ENCODE measurements around the gene SFRP2.

The SFRP2 gene

GRCh38 chr4:153794006-153794405 is 5.1 kb upstream of the SFRP2 start:
- no peak for DNase-seq (ENCODE audit: low spot score)

- DNase-seq (ENCODE audit: low spot score) = no peak
Measured at GRCh38 chr4:153792618-153793247, 3.9 kb upstream of the SFRP2 start.

- DNase-seq (ENCODE audit: low spot score) = peak; percentile 83
Measured at GRCh38 chr4:153791746-153792617, 3.1 kb upstream of the SFRP2 start.

GRCh38 chr4:153790962-153791551 is 2.2 kb upstream of the SFRP2 start:
- DNase-seq (ENCODE audit: low spot score) = peak; percentile 71

GRCh38 chr4:153790500-153790865 is 1.6 kb upstream of the SFRP2 start:
- no peak for DNase-seq (ENCODE audit: low spot score)

- DNase-seq (ENCODE audit: low spot score) = no peak
Measured at GRCh38 chr4:153789741-153790499, 1.0 kb upstream of the SFRP2 start.

GRCh38 chr4:153788051-153788412 is 851 bp downstream of the SFRP2 start:
- DNase-seq (ENCODE audit: low spot score) = no peak

GRCh38 chr4:153787575-153787974 is 1.3 kb downstream of the SFRP2 start:
- no peak for DNase-seq (ENCODE audit: low spot score)

GRCh38 chr4:153787061-153787560 is 1.8 kb downstream of the SFRP2 start:
- DNase-seq (ENCODE audit: low spot score) = no peak

- no peak for DNase-seq (ENCODE audit: low spot score)
Measured at GRCh38 chr4:153785910-153786721, 2.8 kb downstream of the SFRP2 start.

GRCh38 chr4:153784166-153784699 is 4.7 kb downstream of the SFRP2 start:
- no peak for DNase-seq (ENCODE audit: low spot score)

GRCh38 chr4:153782581-153782980 is 6.3 kb downstream of the SFRP2 start:
- no peak for DNase-seq (ENCODE audit: low spot score)

- no peak for DNase-seq (ENCODE audit: low spot score)
Measured at GRCh38 chr4:153781717-153782416, 7.0 kb downstream of the SFRP2 start.

GRCh38 chr4:153781280-153781679 is 7.6 kb downstream of the SFRP2 start:
- DNase-seq (ENCODE audit: low spot score) = no peak

- no peak for DNase-seq (ENCODE audit: low spot score)
Measured at GRCh38 chr4:153780876-153781275, 8.0 kb downstream of the SFRP2 start.

- DNase-seq (ENCODE audit: low spot score) = no peak
Measured at GRCh38 chr4:153780221-153780620, 8.7 kb downstream of the SFRP2 start.

GRCh38 chr4:153778383-153778782 is 10.5 kb downstream of the SFRP2 start:
- no peak for DNase-seq (ENCODE audit: low spot score)

- DNase-seq (ENCODE audit: low spot score) = no peak
Measured at GRCh38 chr4:153777421-153777820, 11.5 kb downstream of the SFRP2 start.

GRCh38 chr4:153776601-153777000 is 12.3 kb downstream of the SFRP2 start:
- no peak for DNase-seq (ENCODE audit: low spot score)

- DNase-seq (ENCODE audit: low spot score) = no peak
Measured at GRCh38 chr4:153773236-153773690, 15.6 kb downstream of the SFRP2 start.

All from left forelimb (tissue), 1 donor.